ENCODE measurements around the gene ADAMTS19.
"Not testable (repeated sequence)": the region's sequence is repeated elsewhere in the genome, so short reads cannot be mapped to it uniquely, and the experiment has no call there.

The ADAMTS19 gene

DNA sequence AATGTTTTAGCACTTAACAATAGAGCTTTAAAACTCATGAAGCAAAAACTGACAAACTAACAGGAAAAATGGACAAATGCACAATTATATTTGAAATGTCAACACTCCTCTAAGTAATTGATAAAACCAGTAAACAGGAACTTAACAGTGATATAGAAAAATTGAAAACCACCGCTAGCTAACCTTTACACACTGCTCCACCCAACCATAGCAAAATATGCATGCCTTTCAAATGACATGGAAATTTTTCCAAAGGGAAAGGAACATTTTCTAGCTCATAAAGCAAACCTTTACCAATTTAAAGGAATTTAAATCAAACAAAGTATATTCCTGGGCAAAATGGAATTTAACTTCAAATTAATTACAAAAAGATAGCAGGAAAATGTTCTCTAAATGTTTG lies 109.2 kb downstream of the ADAMTS19 start:
- Histone ChIP-seq H3K36me3 (ENCODE audit: control insufficient read depth in 5 of 5, insufficient read depth in 5 of 5, low read length in 5 of 5) (no peaks in the 10 kb centered on the region), H3K27me3 (ENCODE audit: control insufficient read depth in 5 of 5, insufficient read depth in 4 of 5, low read length in 5 of 5) (no peaks in the 10 kb centered on the region), H3K27ac (ENCODE audit: low read depth, low read length) (no peak overlapping the region), H3K9me3 (ENCODE audit: control insufficient read depth in 5 of 5, low read length in 5 of 5) (no peaks in the 10 kb centered on the region), H3K4me1 (ENCODE audit: control insufficient read depth in 5 of 5, insufficient read depth in 5 of 5, low read length in 5 of 5) (no peaks in the 10 kb centered on the region), H3K9ac (ENCODE audit: low read length in 5 of 5) (no peak overlapping the region), H3K4me3 (ENCODE audit: low read depth in 1 of 5, low read length in 5 of 5) (no peak overlapping the region)

DNA sequence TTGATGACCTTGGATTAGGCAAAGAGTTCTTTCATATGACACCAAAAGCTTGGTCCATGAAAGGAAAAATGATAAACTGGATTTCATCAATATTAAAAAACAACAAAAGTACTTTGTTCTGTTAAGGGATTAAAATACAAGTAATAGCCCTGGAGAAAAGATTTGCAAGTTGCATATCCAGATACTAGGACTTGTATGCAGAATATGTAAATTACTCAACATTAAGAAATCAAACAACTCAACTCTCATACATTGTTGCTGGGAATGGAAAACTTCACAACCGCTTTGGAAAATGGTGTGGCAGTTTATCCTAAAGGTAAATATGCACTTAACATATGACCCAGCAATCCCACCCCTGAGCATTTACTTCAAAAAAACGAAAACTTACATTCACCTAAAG lies 112.0 kb downstream of the ADAMTS19 start:
- Histone ChIP-seq H3K4me3 (ENCODE audit: low read depth in 1 of 5, low read length in 5 of 5) (no peak overlapping the region), H3K4me1 (ENCODE audit: control insufficient read depth in 5 of 5, insufficient read depth in 5 of 5, low read length in 5 of 5) (no peaks in the 10 kb centered on the region), H3K27me3 (ENCODE audit: control insufficient read depth in 5 of 5, insufficient read depth in 4 of 5, low read length in 5 of 5) (no peaks in the 10 kb centered on the region), H3K36me3 (ENCODE audit: control insufficient read depth in 5 of 5, insufficient read depth in 5 of 5, low read length in 5 of 5) (no peaks in the 10 kb centered on the region), H3K9ac (ENCODE audit: low read length in 5 of 5) (no peak overlapping the region), H3K27ac (ENCODE audit: low read depth, low read length) (no peak overlapping the region), H3K9me3 (ENCODE audit: control insufficient read depth in 5 of 5, low read length in 5 of 5) (no peaks in the 10 kb centered on the region)

DNA sequence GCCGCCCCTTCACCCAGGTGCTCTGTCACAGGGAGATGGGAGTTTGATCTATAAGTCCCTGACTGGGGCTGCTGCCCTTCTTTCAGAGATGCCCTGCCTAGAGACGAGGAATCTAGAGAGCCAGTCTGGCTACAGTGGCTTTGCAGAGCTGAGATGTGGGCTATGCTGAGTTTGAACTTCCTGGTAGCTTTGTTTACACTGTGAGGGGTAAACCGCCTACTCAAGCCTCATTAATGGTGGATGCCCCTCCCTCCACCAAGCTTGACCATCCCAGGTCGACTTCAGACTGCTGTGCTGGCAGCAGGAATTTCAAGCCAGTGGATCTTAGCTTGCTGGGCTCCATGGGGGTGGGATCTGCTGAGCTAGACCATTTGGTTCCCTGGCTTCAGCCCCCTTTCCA lies 124.4 kb downstream of the ADAMTS19 start:
- H3K27ac ChIP-seq (ENCODE audit: low read depth, low read length); H3K9me3 ChIP-seq (ENCODE audit: control insufficient read depth in 5 of 5, low read length in 5 of 5); H3K36me3 ChIP-seq (ENCODE audit: control insufficient read depth in 5 of 5, insufficient read depth in 5 of 5, low read length in 5 of 5); H3K4me3 ChIP-seq (ENCODE audit: low read depth in 1 of 5, low read length in 5 of 5); H3K9ac ChIP-seq (ENCODE audit: low read length in 5 of 5); H3K27me3 ChIP-seq (ENCODE audit: control insufficient read depth in 5 of 5, insufficient read depth in 4 of 5, low read length in 5 of 5); H3K4me1 ChIP-seq (ENCODE audit: control insufficient read depth in 5 of 5, insufficient read depth in 5 of 5, low read length in 5 of 5): not testable (repeated sequence)

DNA sequence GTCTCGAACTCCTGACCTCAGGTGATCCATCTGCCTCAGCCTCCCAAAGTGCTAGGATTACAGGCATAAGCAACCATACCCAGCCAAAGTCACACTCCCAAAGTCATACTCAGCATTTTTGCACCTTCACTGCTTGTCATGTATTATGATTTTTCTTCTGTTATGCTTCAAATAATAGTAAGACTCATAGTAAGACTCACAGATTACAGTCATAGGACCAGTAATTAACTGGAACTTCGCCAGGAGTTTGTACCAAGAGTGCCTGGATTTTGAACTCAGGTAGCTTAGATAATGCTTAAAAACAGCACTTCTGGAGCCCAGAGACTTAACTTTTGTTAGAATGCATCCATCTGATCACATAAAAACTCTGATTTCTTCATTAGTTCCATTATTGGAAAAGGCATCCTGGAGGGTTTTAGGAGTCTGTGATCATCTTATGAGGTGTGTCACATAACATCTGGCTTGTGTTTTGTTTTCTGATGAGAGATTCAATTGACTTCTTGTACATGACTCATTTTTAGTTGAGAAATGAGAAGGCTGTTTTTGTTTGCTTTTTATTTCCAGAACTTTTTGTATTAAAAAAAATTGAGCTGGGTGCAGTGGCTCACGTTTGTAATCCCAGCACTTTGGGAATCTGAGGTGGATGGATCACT lies 131.5 kb downstream of the ADAMTS19 start:
- no peaks in the 10 kb centered on the region for H3K9me3 ChIP-seq (ENCODE audit: control insufficient read depth in 5 of 5, low read length in 5 of 5)
- no peaks in the 10 kb centered on the region for H3K36me3 ChIP-seq (ENCODE audit: control insufficient read depth in 5 of 5, insufficient read depth in 5 of 5, low read length in 5 of 5)
- no peak overlapping the region for H3K9ac ChIP-seq (ENCODE audit: low read length in 5 of 5)
- H3K27ac ChIP-seq (ENCODE audit: low read depth, low read length): no peak overlapping the region
- no peak overlapping the region for H3K4me3 ChIP-seq (ENCODE audit: low read depth in 1 of 5, low read length in 5 of 5)
- no peaks in the 10 kb centered on the region for H3K27me3 ChIP-seq (ENCODE audit: control insufficient read depth in 5 of 5, insufficient read depth in 4 of 5, low read length in 5 of 5)
- no peaks in the 10 kb centered on the region for H3K4me1 ChIP-seq (ENCODE audit: control insufficient read depth in 5 of 5, insufficient read depth in 5 of 5, low read length in 5 of 5)

DNA sequence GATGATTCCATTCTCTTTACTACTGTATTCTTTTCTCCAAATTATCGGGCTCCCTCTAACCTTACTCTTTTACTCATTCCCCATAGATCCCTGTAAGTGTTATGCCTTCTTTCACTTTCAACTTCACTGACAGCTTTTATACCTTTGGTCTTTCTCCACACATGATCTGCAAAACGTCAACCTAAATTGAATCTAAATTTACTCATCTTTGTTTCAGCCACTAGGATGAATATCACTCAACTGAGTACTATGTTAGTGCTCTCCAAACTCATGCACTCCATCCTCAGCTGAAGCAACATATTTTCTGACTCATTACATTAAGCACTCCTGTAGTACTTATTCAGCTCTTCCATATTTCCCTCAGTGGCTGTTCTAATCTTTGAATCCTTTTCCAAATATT lies 133.4 kb downstream of the ADAMTS19 start:
- Histone ChIP-seq H3K4me3 (ENCODE audit: low read depth in 1 of 5, low read length in 5 of 5) (no peak overlapping the region), H3K36me3 (ENCODE audit: control insufficient read depth in 5 of 5, insufficient read depth in 5 of 5, low read length in 5 of 5) (no peaks in the 10 kb centered on the region), H3K4me1 (ENCODE audit: control insufficient read depth in 5 of 5, insufficient read depth in 5 of 5, low read length in 5 of 5) (no peaks in the 10 kb centered on the region), H3K9me3 (ENCODE audit: control insufficient read depth in 5 of 5, low read length in 5 of 5) (no peaks in the 10 kb centered on the region), H3K27me3 (ENCODE audit: control insufficient read depth in 5 of 5, insufficient read depth in 4 of 5, low read length in 5 of 5) (no peaks in the 10 kb centered on the region), H3K9ac (ENCODE audit: low read length in 5 of 5) (no peak overlapping the region), H3K27ac (ENCODE audit: low read depth, low read length) (no peak overlapping the region)

DNA sequence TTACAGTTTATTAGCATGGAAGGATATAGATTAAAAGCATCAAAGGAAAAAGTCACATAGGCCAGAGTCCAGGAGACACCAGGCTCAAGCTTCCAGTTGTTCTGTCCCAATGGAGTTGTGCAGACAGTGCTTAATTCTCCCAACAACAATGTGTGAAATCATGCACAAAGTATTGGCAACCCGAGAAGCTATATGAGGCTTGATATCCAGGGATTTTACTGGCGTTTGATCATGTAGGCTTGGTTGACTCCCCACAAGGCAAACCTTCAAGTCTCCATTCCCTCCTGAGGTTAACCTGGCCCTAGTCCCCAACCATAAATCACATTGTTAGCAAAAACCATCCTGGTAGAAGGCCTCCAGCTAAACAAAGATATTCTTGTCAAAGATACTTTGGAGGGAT lies 141.5 kb downstream of the ADAMTS19 start:
- no peaks in the 10 kb centered on the region for H3K27me3 ChIP-seq (ENCODE audit: control insufficient read depth in 5 of 5, insufficient read depth in 4 of 5, low read length in 5 of 5)

DNA sequence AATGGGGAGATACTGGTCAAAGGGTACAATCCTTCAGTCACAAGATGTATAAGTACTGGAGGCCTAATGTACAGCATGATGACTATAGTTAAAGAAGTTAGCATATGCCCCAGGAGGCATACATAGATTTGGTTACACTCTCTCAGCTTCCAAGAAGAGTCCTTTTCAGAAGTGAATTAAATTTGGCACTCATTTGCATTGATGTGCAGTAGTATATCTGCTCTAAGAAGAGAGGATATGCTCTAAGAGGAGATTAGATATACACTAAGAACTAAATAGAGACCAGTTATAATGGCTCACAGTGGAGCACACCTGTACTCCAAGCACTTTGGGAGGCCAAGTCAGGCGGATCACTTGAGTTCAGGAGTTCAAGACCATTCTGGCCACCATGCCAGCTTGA lies 148.3 kb downstream of the ADAMTS19 start:
- no peak overlapping the region for H3K4me3 ChIP-seq (ENCODE audit: low read depth in 1 of 5, low read length in 5 of 5)
- no peaks in the 10 kb centered on the region for H3K27me3 ChIP-seq (ENCODE audit: control insufficient read depth in 5 of 5, insufficient read depth in 4 of 5, low read length in 5 of 5)

More for the DNA sequence above, 141.5 kb downstream of the ADAMTS19 start:
- Histone ChIP-seq H3K27ac (ENCODE audit: low read depth, low read length) (no peak overlapping the region), H3K36me3 (ENCODE audit: control insufficient read depth in 5 of 5, insufficient read depth in 5 of 5, low read length in 5 of 5) (no peaks in the 10 kb centered on the region), H3K9me3 (ENCODE audit: control insufficient read depth in 5 of 5, low read length in 5 of 5) (no peaks in the 10 kb centered on the region), H3K9ac (ENCODE audit: low read length in 5 of 5) (no peak overlapping the region), H3K4me3 (ENCODE audit: low read depth in 1 of 5, low read length in 5 of 5) (no peak overlapping the region), H3K4me1 (ENCODE audit: control insufficient read depth in 5 of 5, insufficient read depth in 5 of 5, low read length in 5 of 5) (no peaks in the 10 kb centered on the region)

DNA sequence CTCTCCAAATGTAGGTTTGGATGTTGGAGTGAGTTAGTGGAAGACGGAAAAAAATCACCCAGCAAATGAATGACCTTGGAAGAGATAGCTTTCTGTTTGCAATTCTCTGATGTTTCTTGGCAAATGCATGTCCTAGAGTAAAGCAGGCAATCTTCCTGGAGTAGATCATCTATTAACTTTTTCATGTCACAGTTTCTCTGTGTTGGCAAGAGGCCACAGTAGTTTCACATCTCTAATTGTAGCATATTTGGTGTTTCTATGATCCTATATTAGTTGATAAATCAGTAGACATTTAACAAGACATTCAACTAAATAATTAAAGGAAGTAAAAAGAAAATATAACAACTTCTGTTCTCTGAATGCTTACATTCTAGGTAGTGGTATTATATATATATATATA lies 149.6 kb downstream of the ADAMTS19 start:
- no peak overlapping the region for H3K9ac ChIP-seq (ENCODE audit: low read length in 5 of 5)
- H3K9me3 ChIP-seq (ENCODE audit: control insufficient read depth in 5 of 5, low read length in 5 of 5): no peaks in the 10 kb centered on the region
- H3K36me3 ChIP-seq (ENCODE audit: control insufficient read depth in 5 of 5, insufficient read depth in 5 of 5, low read length in 5 of 5): no peaks in the 10 kb centered on the region
- H3K27ac ChIP-seq (ENCODE audit: low read depth, low read length): no peak overlapping the region
- no peaks in the 10 kb centered on the region for H3K4me1 ChIP-seq (ENCODE audit: control insufficient read depth in 5 of 5, insufficient read depth in 5 of 5, low read length in 5 of 5)
- H3K27me3 ChIP-seq (ENCODE audit: control insufficient read depth in 5 of 5, insufficient read depth in 4 of 5, low read length in 5 of 5): no peaks in the 10 kb centered on the region
- no peak overlapping the region for H3K4me3 ChIP-seq (ENCODE audit: low read depth in 1 of 5, low read length in 5 of 5)

More for the DNA sequence above, 148.3 kb downstream of the ADAMTS19 start:
- Histone ChIP-seq H3K9me3 (ENCODE audit: control insufficient read depth in 5 of 5, low read length in 5 of 5) (no peaks in the 10 kb centered on the region), H3K27ac (ENCODE audit: low read depth, low read length) (no peak overlapping the region), H3K9ac (ENCODE audit: low read length in 5 of 5) (no peak overlapping the region), H3K4me1 (ENCODE audit: control insufficient read depth in 5 of 5, insufficient read depth in 5 of 5, low read length in 5 of 5) (no peaks in the 10 kb centered on the region), H3K36me3 (ENCODE audit: control insufficient read depth in 5 of 5, insufficient read depth in 5 of 5, low read length in 5 of 5) (no peaks in the 10 kb centered on the region)

DNA sequence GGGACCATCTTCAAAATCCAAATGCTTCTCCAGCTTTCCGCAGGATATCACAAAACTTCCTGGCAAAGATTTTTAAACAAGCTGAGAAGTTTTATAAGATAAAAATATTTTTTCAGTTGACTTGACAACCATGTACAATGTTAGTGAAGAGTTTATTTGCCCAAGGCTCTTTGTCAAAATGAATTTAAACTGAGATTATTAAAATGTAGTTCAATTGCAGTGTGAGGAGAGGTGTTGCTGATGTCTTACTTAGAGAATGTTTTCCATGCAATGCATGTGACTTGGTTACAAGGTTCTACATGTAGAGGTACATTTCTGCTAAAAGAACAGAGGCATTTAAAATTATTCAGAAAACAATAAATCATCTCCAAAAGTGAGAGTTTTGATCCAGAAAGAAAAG lies 156.4 kb downstream of the ADAMTS19 start:
- no peaks in the 10 kb centered on the region for H3K36me3 ChIP-seq (ENCODE audit: control insufficient read depth in 5 of 5, insufficient read depth in 5 of 5, low read length in 5 of 5)
- no peaks in the 10 kb centered on the region for H3K9me3 ChIP-seq (ENCODE audit: control insufficient read depth in 5 of 5, low read length in 5 of 5)
- no peak overlapping the region for H3K9ac ChIP-seq (ENCODE audit: low read length in 5 of 5)
- no peak overlapping the region for H3K27ac ChIP-seq (ENCODE audit: low read depth, low read length)
- H3K4me1 ChIP-seq (ENCODE audit: control insufficient read depth in 5 of 5, insufficient read depth in 5 of 5, low read length in 5 of 5): peaks cover 0 to 4% (median 0%) of the 10 kb centered on the region in 5 donors
- no peak overlapping the region for H3K4me3 ChIP-seq (ENCODE audit: low read depth in 1 of 5, low read length in 5 of 5)
- no peaks in the 10 kb centered on the region for H3K27me3 ChIP-seq (ENCODE audit: control insufficient read depth in 5 of 5, insufficient read depth in 4 of 5, low read length in 5 of 5)

DNA sequence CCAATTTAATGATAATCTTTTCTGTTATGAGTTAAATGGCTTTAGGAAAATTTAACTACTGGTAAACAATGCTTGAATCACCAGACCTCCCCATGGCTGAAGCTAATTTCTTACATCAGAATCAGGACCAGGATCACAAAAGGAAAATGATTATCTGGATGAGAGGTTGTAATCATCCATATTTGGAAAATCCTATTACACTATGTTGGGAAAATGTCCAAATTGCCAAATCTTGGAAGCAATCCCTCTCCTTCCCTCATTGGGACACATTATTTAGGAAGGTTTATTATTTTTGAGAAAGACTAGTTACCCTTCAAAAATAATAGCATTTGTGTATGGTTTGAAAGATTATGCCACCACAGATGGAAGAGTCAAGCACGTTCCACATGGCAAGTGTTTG lies 157.1 kb downstream of the ADAMTS19 start:
- Histone ChIP-seq H3K27me3 (ENCODE audit: control insufficient read depth in 5 of 5, insufficient read depth in 4 of 5, low read length in 5 of 5) (no peaks in the 10 kb centered on the region), H3K27ac (ENCODE audit: low read depth, low read length) (no peak overlapping the region), H3K4me3 (ENCODE audit: low read depth in 1 of 5, low read length in 5 of 5) (no peak overlapping the region), H3K9ac (ENCODE audit: low read length in 5 of 5) (no peak overlapping the region), H3K36me3 (ENCODE audit: control insufficient read depth in 5 of 5, insufficient read depth in 5 of 5, low read length in 5 of 5) (no peaks in the 10 kb centered on the region), H3K4me1 (ENCODE audit: control insufficient read depth in 5 of 5, insufficient read depth in 5 of 5, low read length in 5 of 5) (peaks cover 0 to 4% (median 0%) of the 10 kb centered on the region in 5 donors), H3K9me3 (ENCODE audit: control insufficient read depth in 5 of 5, low read length in 5 of 5) (no peaks in the 10 kb centered on the region)

DNA sequence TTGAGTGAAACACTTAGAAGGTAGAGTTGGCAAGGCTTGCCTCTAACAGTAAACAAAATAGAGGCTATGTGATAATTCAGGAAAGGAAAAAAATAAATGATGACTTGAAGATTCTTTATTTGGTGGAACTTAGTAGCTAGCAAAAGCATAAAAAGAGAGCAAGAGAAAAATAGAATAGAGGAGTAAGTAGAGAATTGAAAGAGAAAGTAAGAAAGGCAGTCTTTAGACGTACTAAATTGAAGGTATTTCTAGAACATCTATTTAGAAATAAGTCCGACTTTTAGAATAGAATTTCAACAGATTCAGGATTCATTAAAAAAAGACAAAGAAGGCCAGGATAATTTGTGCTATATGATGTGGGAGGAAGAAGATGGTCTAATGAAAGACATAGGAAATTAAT lies 159.7 kb downstream of the ADAMTS19 start:
- peaks cover 0 to 4% (median 0%) of the 10 kb centered on the region in 5 donors for H3K4me1 ChIP-seq (ENCODE audit: control insufficient read depth in 5 of 5, insufficient read depth in 5 of 5, low read length in 5 of 5)
- no peaks in the 10 kb centered on the region for H3K9me3 ChIP-seq (ENCODE audit: control insufficient read depth in 5 of 5, low read length in 5 of 5)
- H3K4me3 ChIP-seq (ENCODE audit: low read depth in 1 of 5, low read length in 5 of 5): no peak overlapping the region
- H3K9ac ChIP-seq (ENCODE audit: low read length in 5 of 5): no peak overlapping the region
- no peaks in the 10 kb centered on the region for H3K36me3 ChIP-seq (ENCODE audit: control insufficient read depth in 5 of 5, insufficient read depth in 5 of 5, low read length in 5 of 5)
- no peaks in the 10 kb centered on the region for H3K27me3 ChIP-seq (ENCODE audit: control insufficient read depth in 5 of 5, insufficient read depth in 4 of 5, low read length in 5 of 5)
- no peak overlapping the region for H3K27ac ChIP-seq (ENCODE audit: low read depth, low read length)
